Measurements from ENCODE around the gene TAPBP. TPM values are rescaled to one million over a fixed set of nuclear protein-coding genes. Genes with fewer than 3 reads are reported as not detected.

The TAPBP gene
- total and polyA plus RNA-seq, 12 donors, result 20.6 to 242 (median 82.7) TPM

- Histone ChIP-seq H3K9me3 (no peaks in the 10 kb centered on the region), H3K4me3 (peak overlapping the region; percentile 78 to 99 (median 90)), H3K27me3 (no peaks in the 10 kb centered on the region), H3K27ac (peak overlapping the region; percentile 93 to 100 (median 98)), H3K36me3 (peaks cover 0 to 46% (median 7%) of the 10 kb centered on the region in 9 donors), H3K4me1 (peaks cover 12 to 57% (median 45%) of the 10 kb centered on the region in 9 donors)
- TF ChIP-seq CTCF (IDR thresholded peaks at IDR 0.05), result no peak
- 1% methylated on average over 33 of the region's 33 CpGs for WGBS, 2 donors
- ATAC-seq (peak; percentile 2 to 32 (median 4)), DNase-seq (peak; percentile 47 to 58)
- intact Hi-C loops (cut with DNase I), result loop anchor here in 2 of 10 donors (2.0 to 10.0 kb wide), 2 partner anchors 14 to 102 kb away; partner anchors contain the start of genes CUTA (in 2 of the 2), PHF1 (in 2 of the 2) and RGL2 (in 1 of the 2)
These were observed 671 bp downstream of the TAPBP start for GRCh38 chr6:33313105-33313708.

- peak overlapping the region; percentile 78 to 99 (median 90) for H3K4me3 ChIP-seq
- TF ChIP-seq CTCF (IDR thresholded peaks at IDR 0.05), result no peak
- H3K27ac ChIP-seq, result peak overlapping the region; percentile 93 to 100 (median 98)
- ATAC-seq (peak in 6 of 8 donors; percentile 1 to 14 (median 9)), DNase-seq (peak; percentile 29 to 65)
- intact Hi-C loops (cut with DNase I), result loop anchor here in 2 of 10 donors (2.0 to 10.0 kb wide), 2 partner anchors 14 to 102 kb away; partner anchors contain the start of genes CUTA (in 2 of the 2), PHF1 (in 2 of the 2) and RGL2 (in 1 of the 2)
- H3K9me3 ChIP-seq, result no peaks in the 10 kb centered on the region
- 7% methylated on average over 29 of the region's 29 CpGs for WGBS, 2 donors
- H3K4me1 ChIP-seq, result peaks cover 12 to 55% (median 44%) of the 10 kb centered on the region in 9 donors
- H3K36me3 ChIP-seq, result peaks cover 0 to 53% (median 7%) of the 10 kb centered on the region in 9 donors
- no peaks in the 10 kb centered on the region for H3K27me3 ChIP-seq
These were observed 1.3 kb downstream of the TAPBP start for GRCh38 chr6:33312361-33313104.

- Histone ChIP-seq H3K27ac (no peak overlapping the region), H3K4me1 (peaks cover 0 to 41% (median 8%) of the 10 kb centered on the region in 9 donors), H3K9me3 (no peaks in the 10 kb centered on the region), H3K27me3 (no peaks in the 10 kb centered on the region), H3K4me3 (no peak overlapping the region), H3K36me3 (peaks cover 0 to 100% (median 23%) of the 10 kb centered on the region in 9 donors)
- no peak for DNase-seq
- TF ChIP-seq CTCF (IDR thresholded peaks at IDR 0.05), result no peak
- no peak for ATAC-seq
- intact Hi-C loops (cut with DNase I), result no loop called here
- 87 to 89% methylated on average over 4 of the region's 4 CpGs for WGBS, 2 donors
These were observed 7.5 kb downstream of the TAPBP start for GRCh38 chr6:33306356-33306755.

GRCh38 chr6:33305052-33305451, 8.8 kb downstream of the TAPBP start:
- no peaks in the 10 kb centered on the region for H3K27me3 ChIP-seq
- TF ChIP-seq CTCF (IDR thresholded peaks at IDR 0.05), result no peak
- no peaks in the 10 kb centered on the region for H3K9me3 ChIP-seq
- H3K27ac ChIP-seq, result no peak overlapping the region
- WGBS, 2 donors, result 77 to 85% methylated on average over 8 of the region's 8 CpGs
- peaks cover 0 to 96% (median 16%) of the 10 kb centered on the region in 9 donors for H3K36me3 ChIP-seq
- no peak for DNase-seq
- peaks cover 3 to 44% (median 19%) of the 10 kb centered on the region in 9 donors for H3K4me1 ChIP-seq
- intact Hi-C loops (cut with DNase I), result no loop called here
- no peak overlapping the region for H3K4me3 ChIP-seq
- no peak for ATAC-seq
